ENCODE data around the gene GPRC5C. TPM values are rescaled to one million over a fixed set of nuclear protein-coding genes. Genes with fewer than 3 reads are reported as not detected.
A peak's percentile ranks its signal among the peaks of the same experiment; 100 is the strongest.

GPRC5C gene
- total and polyA plus RNA-seq, 2 of the 13 experiments (the other 11 are each of a cell fraction or from before 2014, with no cell fraction given), result 85.6 to 300 TPM

- no peak; the same call in none of the 2 replicates for TF ChIP-seq ZHX2 (IDR thresholded peaks at IDR 0.05; ENCODE audit: low read depth)
- TF ChIP-seq ZHX2 (CRISPR knock-in tag; IDR thresholded peaks at IDR 0.05; ENCODE audit: borderline replicate concordance), result no peak
- peak; percentile 82 for TF ChIP-seq ZBTB34 (CRISPR knock-in tag; IDR thresholded peaks at IDR 0.05)
- peak; percentile 76 for TF ChIP-seq KAT8 (CRISPR knock-in tag; IDR thresholded peaks at IDR 0.05)
- TF ChIP-seq ZNF280B (CRISPR knock-in tag; IDR thresholded peaks at IDR 0.05; ENCODE audit: borderline replicate concordance), result peak; percentile 91
- TF ChIP-seq ZUFSP (CRISPR knock-in tag; IDR thresholded peaks at IDR 0.05; ENCODE audit: borderline replicate concordance), result no peak
- TF ChIP-seq BATF2 (CRISPR knock-in tag; IDR thresholded peaks at IDR 0.05), result no peak
- peak; percentile 61; the same call in 1 of the 2 replicates for TF ChIP-seq ELF3 (CRISPR knock-in tag; IDR thresholded peaks at IDR 0.05)
- TF ChIP-seq ZMAT3 (CRISPR knock-in tag; conservative IDR thresholded peaks at IDR 0.05), result peak; percentile 92
- peak; percentile 9 for TF ChIP-seq MTF1 (CRISPR knock-in tag; IDR thresholded peaks at IDR 0.05)
- TF ChIP-seq NBN (conservative IDR thresholded peaks at IDR 0.05), result no peak
- TF ChIP-seq ZNF546 (CRISPR knock-in tag; conservative IDR thresholded peaks at IDR 0.05), result 0 out of 2 replicates have a peak, but pooled peaks have one; percentile 32
- TF ChIP-seq ZNF335 (CRISPR knock-in tag; IDR thresholded peaks at IDR 0.05), result 0 out of 2 replicates have a peak, but pooled peaks have one; percentile 17
- no peak for TF ChIP-seq SP140L (CRISPR knock-in tag; IDR thresholded peaks at IDR 0.05; ENCODE audit: borderline replicate concordance)
These were observed at the start of gene GPRC5C (continued) for GRCh38 chr17:74431568-74432423.

All from HepG2 (cell line).